ENCODE results near the gene MEP1A.

DNA sequence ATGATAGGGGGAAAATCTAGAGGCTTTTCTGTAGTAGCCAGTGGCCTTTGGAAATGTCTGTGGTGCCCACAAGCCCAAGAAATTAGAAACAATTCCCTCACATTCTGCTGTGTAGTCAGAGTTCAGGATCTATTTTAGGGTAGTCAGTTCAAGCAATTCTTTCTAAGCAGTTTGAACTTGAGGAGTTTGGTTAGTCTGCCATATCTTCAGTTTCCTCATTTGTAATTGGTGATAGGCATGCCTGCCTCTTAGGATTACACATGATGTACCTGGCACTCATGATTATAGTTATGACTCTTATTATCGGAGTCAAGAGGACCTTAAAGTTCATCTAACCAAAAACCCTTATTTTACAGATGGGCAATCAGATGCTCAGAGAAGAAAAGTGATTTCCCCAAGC lies 21.2 kb upstream of the MEP1A start:
- TF ChIP-seq, protein P1, sequence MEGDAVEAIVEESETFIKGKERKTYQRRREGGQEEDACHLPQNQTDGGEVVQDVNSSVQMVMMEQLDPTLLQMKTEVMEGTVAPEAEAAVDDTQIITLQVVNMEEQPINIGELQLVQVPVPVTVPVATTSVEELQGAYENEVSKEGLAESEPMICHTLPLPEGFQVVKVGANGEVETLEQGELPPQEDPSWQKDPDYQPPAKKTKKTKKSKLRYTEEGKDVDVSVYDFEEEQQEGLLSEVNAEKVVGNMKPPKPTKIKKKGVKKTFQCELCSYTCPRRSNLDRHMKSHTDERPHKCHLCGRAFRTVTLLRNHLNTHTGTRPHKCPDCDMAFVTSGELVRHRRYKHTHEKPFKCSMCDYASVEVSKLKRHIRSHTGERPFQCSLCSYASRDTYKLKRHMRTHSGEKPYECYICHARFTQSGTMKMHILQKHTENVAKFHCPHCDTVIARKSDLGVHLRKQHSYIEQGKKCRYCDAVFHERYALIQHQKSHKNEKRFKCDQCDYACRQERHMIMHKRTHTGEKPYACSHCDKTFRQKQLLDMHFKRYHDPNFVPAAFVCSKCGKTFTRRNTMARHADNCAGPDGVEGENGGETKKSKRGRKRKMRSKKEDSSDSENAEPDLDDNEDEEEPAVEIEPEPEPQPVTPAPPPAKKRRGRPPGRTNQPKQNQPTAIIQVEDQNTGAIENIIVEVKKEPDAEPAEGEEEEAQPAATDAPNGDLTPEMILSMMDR (IDR thresholded peaks at IDR 0.05): no peak
- TF ChIP-seq POLR2A (IDR thresholded peaks at IDR 0.05) (no peak), POLR2AphosphoS5 (IDR thresholded peaks at IDR 0.05) (no peak)
